Endothelial cell of umbilical vein (primary cell): ENCODE data around the gene HIC2. TPM values are rescaled to one million over a fixed set of nuclear protein-coding genes. Genes with fewer than 3 reads are reported as not detected.
"Not testable (repeated sequence)": the region's sequence is repeated elsewhere in the genome, so short reads cannot be mapped to it uniquely, and the experiment has no call there.

Experiments
- BruUV-seq: library from RNA; stranded (reverse); fragments of 400-500 nt; replicated peaks from 2 replicates; lab custom pipeline; 2021; lab: Mats Ljungman, UMichigan
- CTCF ChIA-PET: fragments of 300-600, 350-600 bp; sonication (Branson Sonifier 250); formaldehyde crosslinking; loops from one replicate; lab custom pipeline; 2021; ENCODE audit warnings: antibody characterized with exemption, inconsistent platforms; lab: Charles Lee
- POLR2A ChIA-PET: fragments of 300-600, 350-600 bp; sonication (Branson Sonifier 250); formaldehyde crosslinking; loops from one replicate; lab custom pipeline; 2021; ENCODE audit warnings: antibody characterized with exemption, inconsistent platforms; lab: Charles Lee
- DNase-seq: peaks from one replicate; pipeline ENCODE4 v3.0.0-alpha.2; 2011; ENCODE audit warnings: low read depth, low spot score
- FAIRE-seq: peaks from 2 replicates; lab custom pipeline; 2011; peaks lifted over from hg19 to GRCh38; lab: Jason Lieb, UNC
- H2AFZ ChIP-seq: 2 replicates; pipeline ENCODE4 v1.6.0; 2012; ENCODE audit warnings: low read depth, low read length, control low read depth, inconsistent platforms
- H3K27ac ChIP-seq: 2 replicates; pipeline ENCODE4 v1.5.1; 2011; ENCODE audit warnings: low read depth, mild to moderate bottlenecking, control low read depth, low read length, moderate library complexity; ENCODE audit not compliant: insufficient read depth
- H3K27me3 ChIP-seq, 2 experiments: 2 replicates each; pipeline versions ENCODE4 v1.6.0 to v1.6.1; 2011; ENCODE audit warnings: low read length in 2 of 2, mixed read lengths in 1 of 2; ENCODE audit not compliant: control insufficient read depth in 2 of 2, insufficient read depth in 2 of 2
- H3K36me3 ChIP-seq, 2 experiments: 2 replicates in 1 of 2; 3 replicates in 1 of 2; pipeline ENCODE4 v1.5.1; 2011; ENCODE audit warnings: low read length in 2 of 2, mild to moderate bottlenecking in 1 of 2, moderate library complexity in 1 of 2; ENCODE audit not compliant: control insufficient read depth in 2 of 2, insufficient read depth in 2 of 2; ENCODE audit errors: extremely low read depth in 1 of 2
- H3K4me1 ChIP-seq: 3 replicates; pipeline ENCODE4 v1.5.1; 2011; ENCODE audit warnings: mild to moderate bottlenecking, low read length; ENCODE audit not compliant: control insufficient read depth, insufficient read depth; ENCODE audit errors: extremely low read depth
- H3K4me2 ChIP-seq: 2 replicates; pipeline ENCODE4 v1.6.1; 2011; ENCODE audit warnings: low read length, control low read depth, mixed read lengths; ENCODE audit not compliant: insufficient read depth
- H3K4me3 ChIP-seq, 3 experiments: fragments of 200-600 bp in 1 of 3; sonication (generic), shearing (Covaris generic) in 1 of 3; replicated peaks in 1 of 3; 2 replicates each; pipeline ENCODE4 v1.5.1; 2011 to 2016; ENCODE audit warnings: control low read depth in 3 of 3, low read length in 3 of 3, mild to moderate bottlenecking in 2 of 3, inconsistent platforms in 1 of 3, low read depth in 1 of 3, moderate library complexity in 1 of 3; ENCODE audit not compliant: insufficient read depth in 1 of 3
- H3K79me2 ChIP-seq: 2 replicates; pipeline ENCODE4 v1.6.0; 2012; ENCODE audit warnings: low read length, inconsistent platforms; ENCODE audit not compliant: control insufficient read depth, insufficient read depth
- H3K9ac ChIP-seq: replicated peaks from 2 replicates; pipeline ENCODE3; 2011; ENCODE audit warnings: low read length, control low read depth; ENCODE audit not compliant: insufficient read depth; ENCODE audit errors: extremely low read depth
- H3K9me1 ChIP-seq: replicated peaks from 3 replicates; pipeline ENCODE4 v1.6.0; 2011; ENCODE audit warnings: mild to moderate bottlenecking, low read length; ENCODE audit not compliant: control insufficient read depth, insufficient read depth; ENCODE audit errors: extremely low read depth
- H3K9me3 ChIP-seq: replicated peaks from 2 replicates; pipeline ENCODE4 v1.5.1; 2012; ENCODE audit warnings: low read length, inconsistent platforms; ENCODE audit not compliant: control insufficient read depth, insufficient read depth
- H4K20me1 ChIP-seq: replicated peaks from 2 replicates; pipeline ENCODE3; 2011; ENCODE audit warnings: mild to moderate bottlenecking, low read length; ENCODE audit not compliant: control insufficient read depth, insufficient read depth; ENCODE audit errors: extremely low read depth
- MYC ChIP-seq: IDR thresholded peaks from one replicate; pipeline ENCODE4 v1.6.1; 2011; ENCODE audit warnings: mild to moderate bottlenecking, low read depth, low read length
- dilution Hi-C: fragments of 300-500 bp; cut with MboI; formaldehyde crosslinking; loops from one replicate; pipeline ENCODE4 v1.15.0; 2019; ENCODE audit warnings: low sequenced_read_pairs; ENCODE audit not compliant: extremely low pct_ligation_motif_present
- intact Hi-C: fragments of 100-400 bp; cut with micrococcal nuclease; formaldehyde crosslinking; loops from one replicate; pipeline ENCODE4 v1.10.0; 2022
- polyA plus RNA-seq, 4 experiments: library from polyadenylated mRNA; depleted of rRNA in 3 of 4; stranded (reverse) in 3 of 4; unstranded in 1 of 4; fragments of >200 nt; gene quantifications; 2 replicates each; pipeline versions ENCODE4 v1.2.1 to v1.2.3, GENCODE V29; 2011 to 2012; ENCODE audit warnings: missing spikeins in 1 of 4
- total RNA-seq: library from RNA; stranded (reverse); gene quantifications from 2 replicates; pipeline ENCODE4 v1.2.3, GENCODE V29; 2021

HIC2 gene
- total and polyA plus RNA-seq, 2 donors (not counting 3 experiments of a cell fraction or from before 2014, with no cell fraction given), result 1.9 to 4.9 TPM

DNA sequence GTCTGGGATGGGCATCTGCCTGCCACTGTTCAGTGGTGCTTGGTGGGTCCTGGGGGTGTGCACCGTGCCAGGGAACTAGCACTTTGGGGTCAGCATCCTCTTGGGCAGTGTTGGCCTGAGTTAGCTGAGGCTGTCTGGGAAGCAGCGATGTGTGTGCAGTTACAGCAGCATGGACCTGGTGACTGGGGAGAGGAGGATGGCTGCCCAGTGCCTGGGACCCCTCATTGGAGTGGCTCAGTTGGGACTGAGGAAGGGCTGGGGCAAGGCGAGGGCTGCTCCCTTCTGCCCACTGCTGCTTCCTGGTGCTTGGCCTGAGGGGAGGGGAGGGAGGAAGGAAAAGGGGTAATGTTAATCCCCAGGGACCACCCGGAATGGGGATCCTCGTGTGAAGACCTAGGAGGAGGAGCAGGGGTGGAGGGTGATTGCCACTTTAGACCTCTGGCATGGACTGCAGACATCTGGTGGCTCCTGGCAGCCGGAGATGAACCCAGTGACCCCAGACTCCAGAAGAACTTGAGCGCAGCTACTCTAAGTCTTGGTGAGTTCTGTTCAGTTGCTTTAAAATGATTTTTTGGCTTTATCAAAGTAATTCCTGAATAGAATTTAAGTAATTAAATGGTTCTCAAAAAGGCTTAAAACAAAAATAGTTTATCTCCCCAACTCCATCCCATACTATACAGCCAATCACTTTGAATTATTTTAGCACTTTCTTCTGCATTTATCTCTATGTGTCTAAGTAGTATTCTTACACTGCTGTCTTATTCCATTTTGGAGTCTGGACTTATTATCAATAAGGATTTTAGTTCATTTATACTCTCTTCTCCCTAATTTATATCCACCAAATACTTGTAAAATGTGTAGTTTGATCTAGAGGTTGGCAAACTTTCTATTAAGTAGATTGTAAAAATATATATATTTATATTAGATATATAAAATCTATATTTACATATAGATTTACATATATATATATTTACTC lies 34.7 kb downstream of the HIC2 start:
- H3K9me1 ChIP-seq, result no peaks in the 10 kb centered on the region
- H3K27me3 ChIP-seq, result no peaks in the 10 kb centered on the region
- DNase-seq (no peak), FAIRE-seq (no peak)
- dilution Hi-C loops, result no loop called here
- no peak overlapping the region for H2AFZ ChIP-seq
- BruUV-seq, result no TSS peak
- no peaks in the 10 kb centered on the region for H3K4me1 ChIP-seq
- no peaks in the 10 kb centered on the region for H3K9me3 ChIP-seq
- H3K27ac ChIP-seq, result no peak overlapping the region
- H3K4me3 ChIP-seq, result no peak overlapping the region
- H3K36me3 ChIP-seq, result peaks cover 0 to 2% of the 10 kb centered on the region in 2 experiments
- H3K4me2 ChIP-seq, result no peak overlapping the region
- TF ChIP-seq MYC, result no peak
- no peaks in the 10 kb centered on the region for H4K20me1 ChIP-seq
- intact Hi-C loops, result no loop called here
- no peak overlapping the region for H3K9ac ChIP-seq
- ChIA-PET POLR2A (no interaction called here), CTCF (no interaction called here)
- H3K79me2 ChIP-seq, result no peaks in the 10 kb centered on the region

DNA sequence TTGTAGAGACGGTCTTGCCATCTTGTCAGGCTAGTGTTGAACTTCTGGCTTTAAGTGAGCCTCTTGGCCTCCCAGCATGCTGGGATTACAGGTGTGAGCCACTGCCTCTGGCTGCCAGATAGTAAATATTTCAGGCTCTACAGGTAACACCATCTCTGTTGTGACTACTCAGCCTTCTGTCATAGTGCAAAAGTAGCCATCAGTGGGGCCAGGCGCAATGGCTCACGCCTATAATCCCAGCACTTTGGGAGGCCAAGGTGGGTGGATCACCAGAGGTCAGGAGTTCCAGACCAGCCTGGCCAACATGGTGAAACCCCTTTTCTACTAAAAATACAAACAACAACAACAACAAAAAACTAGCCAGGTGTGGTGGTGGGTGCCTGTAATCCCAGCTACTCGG lies 35.5 kb downstream of the HIC2 start:
- H4K20me1 ChIP-seq, H3K9me3 ChIP-seq, H3K4me2 ChIP-seq, DNase-seq, dilution Hi-C loops, H3K9me1 ChIP-seq, POLR2A ChIA-PET, H3K27me3 ChIP-seq, CTCF ChIA-PET, H3K36me3 ChIP-seq, H2AFZ ChIP-seq, H3K4me3 ChIP-seq, H3K79me2 ChIP-seq, FAIRE-seq, intact Hi-C loops, H3K9ac ChIP-seq, H3K4me1 ChIP-seq, H3K27ac ChIP-seq, BruUV-seq: not testable (repeated sequence)

DNA sequence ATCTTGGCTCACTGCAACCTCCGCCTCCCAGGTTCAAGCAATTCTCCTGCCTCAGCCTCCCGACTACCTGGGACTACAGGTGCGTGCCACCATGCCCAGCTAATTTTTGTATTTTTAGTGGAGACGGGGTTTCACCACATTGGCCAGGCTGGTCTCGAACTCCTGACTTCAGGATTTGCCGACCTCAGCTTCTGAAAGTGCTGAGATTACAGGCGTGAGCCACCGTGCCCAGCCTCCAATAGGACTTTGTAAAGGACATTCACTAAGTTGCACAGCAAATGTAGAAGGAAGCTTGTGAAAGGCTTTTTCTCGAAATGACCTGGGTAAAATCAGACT lies 37.8 kb downstream of the HIC2 start:
- DNase-seq, H3K27ac ChIP-seq, H3K4me1 ChIP-seq, POLR2A ChIA-PET, FAIRE-seq, H3K4me3 ChIP-seq, H3K79me2 ChIP-seq, H4K20me1 ChIP-seq, H3K4me2 ChIP-seq, H3K27me3 ChIP-seq, H3K9me1 ChIP-seq, CTCF ChIA-PET, H3K36me3 ChIP-seq, intact Hi-C loops, H3K9me3 ChIP-seq, H3K9ac ChIP-seq, BruUV-seq, dilution Hi-C loops, H2AFZ ChIP-seq: not testable (repeated sequence)
